Hepatocyte (in vitro differentiated cells): Measurements from ENCODE around the gene SLC22A14.

ENCODE experiments used
- EZH2 ChIP-seq: fragments of 200-600 bp; sonication (generic); IDR thresholded peaks from 2 replicates; pipeline ENCODE4 v1.6.1; 2016; ENCODE audit warnings: antibody characterized with exemption, mild to moderate bottlenecking, borderline replicate concordance
- EZH2phosphoT487 ChIP-seq: fragments of 200-600 bp; sonication (generic); IDR thresholded peaks from one replicate; pipeline ENCODE4 v1.6.1; 2018; ENCODE audit warnings: antibody characterized with exemption, mild to moderate bottlenecking, low read depth, moderate library complexity; ENCODE audit not compliant: unreplicated experiment, severe bottlenecking
- TF ChIP-seq, protein P1 (sequence below): fragments of 200-600 bp; sonication (generic); IDR thresholded peaks from 2 replicates; pipeline ENCODE4 v1.5.1; 2016; ENCODE audit warnings: antibody characterized with exemption, mild to moderate bottlenecking; ENCODE audit not compliant: poor library complexity

DNA sequence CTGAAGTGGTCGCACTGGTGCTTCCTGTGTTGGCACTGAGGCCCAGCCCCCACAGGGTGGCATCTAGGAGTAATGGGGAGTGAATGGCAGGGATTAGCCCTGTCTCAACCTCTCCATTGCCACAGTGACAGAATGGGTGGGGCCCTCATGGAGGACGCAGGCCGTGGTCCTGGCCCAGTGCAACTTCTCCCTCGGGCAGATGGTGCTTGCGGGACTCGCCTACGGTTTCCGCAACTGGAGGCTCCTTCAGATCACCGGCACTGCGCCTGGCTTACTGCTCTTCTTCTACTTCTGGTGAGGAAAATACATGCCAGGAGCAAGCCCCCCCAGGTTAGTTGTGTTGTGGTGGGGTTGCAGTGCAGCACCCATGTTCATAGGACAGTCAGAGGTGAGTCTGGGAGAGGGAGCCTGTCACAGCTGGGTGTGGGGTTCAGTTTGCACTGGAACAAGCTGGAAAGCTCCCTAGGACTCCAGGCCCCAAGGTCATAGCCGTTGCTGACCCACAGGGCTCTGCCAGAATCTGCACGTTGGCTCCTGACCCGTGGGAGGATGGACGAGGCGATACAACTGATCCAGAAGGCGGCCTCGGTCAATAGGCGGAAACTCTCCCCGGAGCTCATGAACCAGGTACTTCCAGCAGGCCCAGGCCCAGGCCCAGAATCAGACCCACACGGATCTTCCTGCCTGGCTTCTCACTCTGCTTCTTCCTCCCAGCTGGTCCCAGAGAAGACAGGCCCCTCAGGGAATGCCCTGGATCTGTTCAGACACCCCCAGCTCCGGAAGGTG lies 7.0 kb upstream of the SLC22A14 start:
- TF ChIP-seq, protein P1, sequence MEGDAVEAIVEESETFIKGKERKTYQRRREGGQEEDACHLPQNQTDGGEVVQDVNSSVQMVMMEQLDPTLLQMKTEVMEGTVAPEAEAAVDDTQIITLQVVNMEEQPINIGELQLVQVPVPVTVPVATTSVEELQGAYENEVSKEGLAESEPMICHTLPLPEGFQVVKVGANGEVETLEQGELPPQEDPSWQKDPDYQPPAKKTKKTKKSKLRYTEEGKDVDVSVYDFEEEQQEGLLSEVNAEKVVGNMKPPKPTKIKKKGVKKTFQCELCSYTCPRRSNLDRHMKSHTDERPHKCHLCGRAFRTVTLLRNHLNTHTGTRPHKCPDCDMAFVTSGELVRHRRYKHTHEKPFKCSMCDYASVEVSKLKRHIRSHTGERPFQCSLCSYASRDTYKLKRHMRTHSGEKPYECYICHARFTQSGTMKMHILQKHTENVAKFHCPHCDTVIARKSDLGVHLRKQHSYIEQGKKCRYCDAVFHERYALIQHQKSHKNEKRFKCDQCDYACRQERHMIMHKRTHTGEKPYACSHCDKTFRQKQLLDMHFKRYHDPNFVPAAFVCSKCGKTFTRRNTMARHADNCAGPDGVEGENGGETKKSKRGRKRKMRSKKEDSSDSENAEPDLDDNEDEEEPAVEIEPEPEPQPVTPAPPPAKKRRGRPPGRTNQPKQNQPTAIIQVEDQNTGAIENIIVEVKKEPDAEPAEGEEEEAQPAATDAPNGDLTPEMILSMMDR = no peak
- TF ChIP-seq EZH2 (no peak), EZH2phosphoT487 (no peak)
